Lower leg skin (tissue), 3 donors: Measurements from ENCODE around the gene DPYD.

ENCODE experiments used
- POLR2A ChIP-seq, 2 donors: fragments of 450-650 bp; IDR thresholded peaks; one replicate each; pipeline ENCODE4 v1.6.1; 2016 to 2017; ENCODE audit warnings: antibody characterized with exemption in 2 of 2, mild to moderate bottlenecking in 1 of 2, moderate library complexity in 1 of 2
- TF ChIP-seq, protein P1 (sequence below), 3 donors: fragments of 450-650 bp; IDR thresholded peaks; one replicate each; pipeline ENCODE4 v1.5.1; 2016; ENCODE audit warnings: antibody characterized with exemption in 3 of 3, mild to moderate bottlenecking in 3 of 3, moderate library complexity in 2 of 3

DNA sequence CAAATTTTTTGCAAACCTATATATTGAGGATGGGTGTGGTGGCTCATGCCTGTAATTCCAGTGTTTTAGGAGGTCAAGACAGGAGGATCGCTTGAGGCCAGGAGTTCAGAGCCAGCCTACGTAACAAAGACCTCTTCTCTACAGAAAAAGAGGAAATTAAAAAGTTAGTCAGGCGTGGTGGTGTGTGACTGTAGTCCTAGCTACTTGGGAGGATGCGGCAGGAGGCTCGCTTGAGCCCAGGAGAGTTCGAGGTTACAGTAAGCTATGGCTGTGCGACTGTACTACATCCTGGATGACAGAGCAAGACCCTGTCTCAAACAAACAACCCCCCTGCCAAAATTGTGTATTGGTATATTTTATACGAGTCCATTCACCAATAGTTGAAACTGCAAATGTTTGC, 589.7 kb downstream of the DPYD start:
- TF ChIP-seq, protein P1, sequence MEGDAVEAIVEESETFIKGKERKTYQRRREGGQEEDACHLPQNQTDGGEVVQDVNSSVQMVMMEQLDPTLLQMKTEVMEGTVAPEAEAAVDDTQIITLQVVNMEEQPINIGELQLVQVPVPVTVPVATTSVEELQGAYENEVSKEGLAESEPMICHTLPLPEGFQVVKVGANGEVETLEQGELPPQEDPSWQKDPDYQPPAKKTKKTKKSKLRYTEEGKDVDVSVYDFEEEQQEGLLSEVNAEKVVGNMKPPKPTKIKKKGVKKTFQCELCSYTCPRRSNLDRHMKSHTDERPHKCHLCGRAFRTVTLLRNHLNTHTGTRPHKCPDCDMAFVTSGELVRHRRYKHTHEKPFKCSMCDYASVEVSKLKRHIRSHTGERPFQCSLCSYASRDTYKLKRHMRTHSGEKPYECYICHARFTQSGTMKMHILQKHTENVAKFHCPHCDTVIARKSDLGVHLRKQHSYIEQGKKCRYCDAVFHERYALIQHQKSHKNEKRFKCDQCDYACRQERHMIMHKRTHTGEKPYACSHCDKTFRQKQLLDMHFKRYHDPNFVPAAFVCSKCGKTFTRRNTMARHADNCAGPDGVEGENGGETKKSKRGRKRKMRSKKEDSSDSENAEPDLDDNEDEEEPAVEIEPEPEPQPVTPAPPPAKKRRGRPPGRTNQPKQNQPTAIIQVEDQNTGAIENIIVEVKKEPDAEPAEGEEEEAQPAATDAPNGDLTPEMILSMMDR (IDR thresholded peaks at IDR 0.05) = no peak
- no peak for TF ChIP-seq POLR2A (IDR thresholded peaks at IDR 0.05)
